ENCODE measurements around the gene ROBO1.

- TF ChIP-seq CTCF (conservative IDR thresholded peaks at IDR 0.05; ENCODE audit: low read depth, low read length) (no peak), EZH2 (IDR thresholded peaks at IDR 0.05; ENCODE audit: low read length, unreplicated experiment) (no peak), EZH2phosphoT487 (IDR thresholded peaks at IDR 0.05; ENCODE audit: borderline replicate concordance, low read length) (no peak)
Measured at GRCh38 chr3:79040091-79040490, 727.7 kb downstream of the ROBO1 start.

Measured in PC-3 (cell line).